B cell (primary cell): ENCODE results near the gene RNF130. TPM values are rescaled to one million over a fixed set of nuclear protein-coding genes. Genes with fewer than 3 reads are reported as not detected.

Experiments
- ATAC-seq: fragments of 200-7000 bp; cut with Tn5 transposase; one replicate; pipeline ENCODE4 v1.10.0; 2021; ENCODE audit warnings: low read depth, mild to moderate bottlenecking, moderate number of reproducible peaks, moderate library complexity
- CTCF ChIA-PET: fragments of 350-600 bp; sonication (Branson Sonifier 250); formaldehyde crosslinking; loops from one replicate; lab custom pipeline; 2021; ENCODE audit warnings: antibody characterized with exemption, inconsistent platforms; lab: Charles Lee
- POLR2A ChIA-PET: fragments of 350-600 bp; sonication (Branson Sonifier 250); formaldehyde crosslinking; loops from one replicate; lab custom pipeline; 2021; ENCODE audit warnings: antibody characterized with exemption; lab: Charles Lee
- DNase-seq: peaks from one replicate; pipeline ENCODE4 v3.0.0; 2013
- H2AFZ ChIP-seq: 2 replicates; pipeline ENCODE4 v1.6.1; 2012; ENCODE audit warnings: mild to moderate bottlenecking, low read depth, low read length; ENCODE audit not compliant: insufficient read depth, poor library complexity, severe bottlenecking
- H3K27ac ChIP-seq, 2 donors: 1 replicate in 1 of 2; 2 replicates in 1 of 2; pipeline ENCODE4 v1.5.1; 2012 to 2013; ENCODE audit warnings: low read length in 2 of 2, mild to moderate bottlenecking in 2 of 2, moderate library complexity in 1 of 2
- H3K27me3 ChIP-seq, 4 experiments: fragments of 200-600 bp in 1 of 4; sonication (generic) in 1 of 4; replicated peaks in 1 of 4; 1 replicate in 2 of 4; 2 replicates in 2 of 4; pipeline versions ENCODE4 v1.6.1 to v1.7.0; 2013 to 2016; ENCODE audit warnings: low read length in 3 of 4, mild to moderate bottlenecking in 2 of 4, mixed read lengths in 1 of 4, moderate library complexity in 1 of 4; ENCODE audit not compliant: insufficient read depth in 4 of 4, control insufficient read depth in 3 of 4; ENCODE audit errors: control extremely low read depth in 1 of 4
- H3K36me3 ChIP-seq, 2 experiments: replicated peaks in 1 of 2; 1 replicate in 1 of 2; 2 replicates in 1 of 2; pipeline versions ENCODE4 v1.6.1 to v1.7.1; 2013; ENCODE audit warnings: low read length in 1 of 2; ENCODE audit not compliant: insufficient read depth in 2 of 2, control insufficient read depth in 1 of 2; ENCODE audit errors: control extremely low read depth in 1 of 2, extremely low read depth in 1 of 2
- H3K4me1 ChIP-seq, 2 donors: fragments of 200-600 bp in 1 of 2; sonication (generic) in 1 of 2; 1 replicate in 1 of 2; 2 replicates in 1 of 2; pipeline versions ENCODE4 v1.5.1 to v1.6.1; 2013 to 2017; ENCODE audit warnings: low read length in 2 of 2; ENCODE audit not compliant: control insufficient read depth in 2 of 2, insufficient read depth in 2 of 2
- H3K4me2 ChIP-seq: replicated peaks from 2 replicates; pipeline ENCODE3; 2012; ENCODE audit warnings: mild to moderate bottlenecking, low read depth, low read length; ENCODE audit not compliant: poor library complexity, severe bottlenecking
- H3K4me3 ChIP-seq, 5 experiments: fragments of 200-600 bp in 1 of 5; sonication (generic) in 1 of 5; 1 replicate in 3 of 5; 2 replicates in 2 of 5; pipeline versions ENCODE4 v1.5.1 to v1.7.0; 2011 to 2016; ENCODE audit warnings: low read length in 4 of 5, mild to moderate bottlenecking in 4 of 5, low read depth in 2 of 5, control low read depth in 1 of 5, moderate library complexity in 1 of 5; ENCODE audit not compliant: insufficient read depth in 1 of 5; ENCODE audit errors: control extremely low read depth in 1 of 5, extremely low read depth in 1 of 5
- H3K79me2 ChIP-seq: fragments of 200-600 bp; sonication (generic); one replicate; pipeline ENCODE4 v1.6.0; 2016; ENCODE audit warnings: low read length; ENCODE audit not compliant: control insufficient read depth, insufficient read depth
- H3K9ac ChIP-seq: fragments of 200-600 bp; sonication (generic); 2 replicates; pipeline ENCODE4 v1.6.1; 2017; ENCODE audit warnings: mild to moderate bottlenecking, low read length, moderate library complexity
- H3K9me3 ChIP-seq, 3 donors: one replicate each; pipeline versions ENCODE4 v1.6.1 to v1.7.1; 2013; ENCODE audit warnings: low read length in 2 of 3; ENCODE audit not compliant: control insufficient read depth in 2 of 3, insufficient read depth in 1 of 3; ENCODE audit errors: control extremely low read depth in 1 of 3
- H4K20me1 ChIP-seq: 2 replicates; pipeline ENCODE4 v1.6.0; 2012; ENCODE audit warnings: mild to moderate bottlenecking, low read length; ENCODE audit not compliant: insufficient read depth, control insufficient read depth, poor library complexity, severe bottlenecking
- H3K27ac Mint-ChIP-seq: one replicate; pipeline ENCODE4 v1.8.0; 2021; ENCODE audit warnings: mixed read lengths
- H3K27me3 Mint-ChIP-seq: one replicate; pipeline ENCODE4 v1.8.0; 2021; ENCODE audit warnings: mixed read lengths
- H3K4me1 Mint-ChIP-seq: one replicate; pipeline ENCODE4 v1.8.0; 2021; ENCODE audit warnings: mixed read lengths
- H3K4me3 Mint-ChIP-seq: one replicate; pipeline ENCODE4 v1.8.0; 2021; ENCODE audit warnings: mixed read lengths
- H3K9me3 Mint-ChIP-seq: one replicate; pipeline ENCODE4 v1.8.0; 2022; ENCODE audit warnings: mixed read lengths; ENCODE audit not compliant: insufficient read depth
- CTCF ChIP-seq: fragments of 200-600 bp; IDR thresholded peaks from one replicate; pipeline ENCODE4 v1.8.0; 2022; ENCODE audit warnings: antibody characterized with exemption, mild to moderate bottlenecking
- EZH2 ChIP-seq: IDR thresholded peaks from 2 replicates; pipeline ENCODE4 v1.6.1; 2012; ENCODE audit warnings: borderline replicate concordance, low read depth, mild to moderate bottlenecking, moderate library complexity, low read length; ENCODE audit not compliant: insufficient read depth, poor library complexity, severe bottlenecking
- WGBS: methylation state at CpG from one replicate; pipeline ENCODE4 v1.1.5; 2013; ENCODE audit warnings: missing lambda C conversion rate; ENCODE audit not compliant: insufficient coverage; 5-methylcytosine and 5-hydroxymethylcytosine counted together
- intact Hi-C: fragments of 100-400 bp; cut with micrococcal nuclease; formaldehyde crosslinking; loops from one replicate; pipeline ENCODE4 v1.10.0; 2022
- polyA plus RNA-seq: library from polyadenylated mRNA; depleted of rRNA; stranded (reverse); fragments of >200 nt; gene quantifications from 2 replicates; pipeline ENCODE4 v1.2.3, GENCODE V29; 2012
- total RNA-seq, 2 donors: library from RNA; stranded (reverse); fragments of 120-200 nt in 1 of 2; gene quantifications; 1 replicate in 1 of 2; 2 replicates in 1 of 2; pipeline versions ENCODE4 v1.2.3 to v1.2.4, GENCODE V29; 2013 to 2022

Gene RNF130
- total and polyA plus RNA-seq, 2 donors (not counting 1 experiment from before 2014, with no cell fraction given), result 18.1 to 25.8 TPM

GRCh38 chr5:179916523-179916922 lies 155.0 kb downstream of the RNF130 start:
- Histone ChIP-seq H3K9ac (no peak overlapping the region), H3K4me1 (peaks cover 5 to 20% of the 10 kb centered on the region in 2 donors), H2AFZ (no peak overlapping the region), H3K79me2 (peaks cover 8% of the 10 kb centered on the region), H3K4me3 (no peak overlapping the region), H4K20me1 (no peaks in the 10 kb centered on the region), H3K36me3 (no peaks in the 10 kb centered on the region), H3K27ac (no peak overlapping the region), H3K27me3 (no peaks in the 10 kb centered on the region), H3K4me2 (no peak overlapping the region), H3K9me3 (peaks cover 0 to 7% (median 0%) of the 10 kb centered on the region in 3 donors)
- ATAC-seq, result no peak
- no peaks in the 10 kb centered on the region for H3K9me3 Mint-ChIP-seq
- ChIA-PET CTCF (interaction anchor here (1.0 to 1.7 kb wide), 5 partner anchors 20 to 153 kb away, joined by 3 to 6 read pairs (median 3); partner anchors contain the start of gene MRNIP), POLR2A (no interaction called here)
- no peak for DNase-seq
- intact Hi-C loops, result no loop called here
- peaks cover 21% of the 10 kb centered on the region for H3K4me1 Mint-ChIP-seq
- no peak overlapping the region for H3K4me3 Mint-ChIP-seq
- no peak overlapping the region for H3K27ac Mint-ChIP-seq
- WGBS, result 100% methylated on average over 3 of the region's 6 CpGs
- peaks cover 5% of the 10 kb centered on the region for H3K27me3 Mint-ChIP-seq
- TF ChIP-seq EZH2 (no peak), CTCF (no peak)

GRCh38 chr5:179915406-179915935 lies 156.1 kb downstream of the RNF130 start:
- H3K4me1 ChIP-seq, result peaks cover 5 to 20% of the 10 kb centered on the region in 2 donors
- 94% methylated on average over 6 of the region's 10 CpGs for WGBS
- DNase-seq (no peak), ATAC-seq (no peak)
- no peak overlapping the region for H3K4me2 ChIP-seq
- POLR2A ChIA-PET, result no interaction called here
- no peaks in the 10 kb centered on the region for H3K36me3 ChIP-seq
- Mint-ChIP-seq H3K27me3 (peaks cover 5% of the 10 kb centered on the region), H3K4me3 (no peak overlapping the region), H3K4me1 (peaks cover 21% of the 10 kb centered on the region), H3K9me3 (no peaks in the 10 kb centered on the region), H3K27ac (no peak overlapping the region)
- H3K79me2 ChIP-seq, result peaks cover 8% of the 10 kb centered on the region
- no peaks in the 10 kb centered on the region for H3K27me3 ChIP-seq
- H3K9ac ChIP-seq, result no peak overlapping the region
- H3K4me3 ChIP-seq, result no peak overlapping the region
- no peaks in the 10 kb centered on the region for H4K20me1 ChIP-seq
- H3K27ac ChIP-seq, result no peak overlapping the region
- TF ChIP-seq CTCF, result no peak
- no peak for TF ChIP-seq EZH2
- no peak overlapping the region for H2AFZ ChIP-seq
- H3K9me3 ChIP-seq, result peaks cover 0 to 7% (median 0%) of the 10 kb centered on the region in 3 donors
- CTCF ChIA-PET, result interaction anchor here (1.0 to 1.7 kb wide), 4 partner anchors 21 to 113 kb away, joined by 3 to 6 read pairs (median 3); partner anchors contain the start of gene MRNIP
- intact Hi-C loops, result no loop called here
